Progenitor cell of endocrine pancreas (in vitro differentiated cells): ENCODE data around the gene CIAPIN1. TPM values are rescaled to one million over a fixed set of nuclear protein-coding genes. Genes with fewer than 3 reads are reported as not detected.

Source experiments
- DNase-seq: peaks from one replicate; pipeline ENCODE4 v3.0.0; 2021; ENCODE audit warnings: low spot score; ENCODE audit not compliant: unreplicated experiment
- H3K27ac Mint-ChIP-seq: 2 replicates; pipeline ENCODE4 v1.8.0; 2021; ENCODE audit warnings: mild to moderate bottlenecking, moderate library complexity, mixed read lengths
- H3K27me3 Mint-ChIP-seq: 2 replicates; pipeline ENCODE4 v1.8.0; 2021; ENCODE audit warnings: mixed read lengths
- H3K36me3 Mint-ChIP-seq: 2 replicates; pipeline ENCODE4 v1.8.0; 2022; ENCODE audit warnings: mixed read lengths; ENCODE audit not compliant: insufficient read depth
- H3K4me1 Mint-ChIP-seq: 2 replicates; pipeline ENCODE4 v1.8.0; 2021; ENCODE audit warnings: low read depth, mixed read lengths
- H3K4me3 Mint-ChIP-seq: 2 replicates; pipeline ENCODE4 v1.8.0; 2021; ENCODE audit warnings: low read depth, mild to moderate bottlenecking, moderate library complexity, mixed read lengths
- H3K9me3 Mint-ChIP-seq: 2 replicates; pipeline ENCODE4 v1.8.0; 2021; ENCODE audit warnings: low read depth, mixed read lengths
- total RNA-seq: library from RNA; stranded (reverse); gene quantifications from 2 replicates; pipeline ENCODE4 v1.2.1, GENCODE V29; 2021
- TF ChIP-seq, protein P1 (sequence below): fragments of 200-600 bp; sonication (generic); IDR thresholded peaks from one replicate; pipeline ENCODE4 v1.5.0; 2021; ENCODE audit warnings: antibody characterized with exemption, mild to moderate bottlenecking; ENCODE audit not compliant: unreplicated experiment

Gene CIAPIN1
- total RNA-seq, 1 donor from 2014 or later: 79.3 TPM

DNA sequence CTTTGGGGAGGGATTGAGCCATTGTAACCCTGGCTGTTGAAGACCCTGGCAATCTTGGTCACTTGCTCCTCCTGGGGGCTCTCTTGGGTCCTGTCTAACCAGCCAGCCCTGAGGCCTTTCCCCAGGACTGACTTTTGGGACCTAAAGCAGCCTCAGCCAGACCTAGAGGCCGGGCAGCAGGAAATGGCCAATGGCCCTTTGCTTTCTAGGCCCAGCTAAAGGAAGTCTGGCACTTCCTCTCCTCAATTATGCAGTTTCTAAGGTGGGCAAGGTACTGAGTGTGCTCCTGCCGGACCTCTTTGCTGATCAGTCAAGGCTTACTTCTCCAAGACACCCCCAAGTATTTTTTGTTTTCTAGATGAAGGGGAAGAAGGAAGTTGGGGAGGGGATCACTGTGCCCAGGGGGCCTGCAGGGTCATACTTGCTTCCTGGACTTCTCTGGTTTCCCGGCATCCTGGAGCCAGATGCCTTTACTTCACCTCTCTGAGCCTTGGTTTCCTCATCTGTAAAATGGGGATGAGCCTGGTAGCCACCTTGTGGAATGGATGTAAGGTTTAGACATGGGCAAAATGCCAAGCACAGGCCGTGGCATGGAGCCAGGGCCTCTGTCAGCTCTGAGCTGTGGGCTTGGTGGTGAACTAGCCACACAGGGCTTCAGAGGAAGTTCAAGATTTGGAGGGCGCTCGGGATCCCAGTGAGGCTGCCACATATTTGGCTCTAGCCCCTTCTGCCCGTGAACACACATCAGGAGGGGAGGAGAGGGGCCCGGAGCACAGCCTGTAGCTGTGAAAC lies 66.3 kb downstream of the CIAPIN1 start:
- DNase-seq: no peak
- TF ChIP-seq, protein P1, sequence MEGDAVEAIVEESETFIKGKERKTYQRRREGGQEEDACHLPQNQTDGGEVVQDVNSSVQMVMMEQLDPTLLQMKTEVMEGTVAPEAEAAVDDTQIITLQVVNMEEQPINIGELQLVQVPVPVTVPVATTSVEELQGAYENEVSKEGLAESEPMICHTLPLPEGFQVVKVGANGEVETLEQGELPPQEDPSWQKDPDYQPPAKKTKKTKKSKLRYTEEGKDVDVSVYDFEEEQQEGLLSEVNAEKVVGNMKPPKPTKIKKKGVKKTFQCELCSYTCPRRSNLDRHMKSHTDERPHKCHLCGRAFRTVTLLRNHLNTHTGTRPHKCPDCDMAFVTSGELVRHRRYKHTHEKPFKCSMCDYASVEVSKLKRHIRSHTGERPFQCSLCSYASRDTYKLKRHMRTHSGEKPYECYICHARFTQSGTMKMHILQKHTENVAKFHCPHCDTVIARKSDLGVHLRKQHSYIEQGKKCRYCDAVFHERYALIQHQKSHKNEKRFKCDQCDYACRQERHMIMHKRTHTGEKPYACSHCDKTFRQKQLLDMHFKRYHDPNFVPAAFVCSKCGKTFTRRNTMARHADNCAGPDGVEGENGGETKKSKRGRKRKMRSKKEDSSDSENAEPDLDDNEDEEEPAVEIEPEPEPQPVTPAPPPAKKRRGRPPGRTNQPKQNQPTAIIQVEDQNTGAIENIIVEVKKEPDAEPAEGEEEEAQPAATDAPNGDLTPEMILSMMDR: no peak
- no peaks in the 10 kb centered on the region for H3K27me3 Mint-ChIP-seq
- peaks cover 8% of the 10 kb centered on the region for H3K4me1 Mint-ChIP-seq
- H3K9me3 Mint-ChIP-seq: no peaks in the 10 kb centered on the region
- H3K36me3 Mint-ChIP-seq: no peaks in the 10 kb centered on the region
- H3K27ac Mint-ChIP-seq: no peak overlapping the region
- no peak overlapping the region for H3K4me3 Mint-ChIP-seq

DNA sequence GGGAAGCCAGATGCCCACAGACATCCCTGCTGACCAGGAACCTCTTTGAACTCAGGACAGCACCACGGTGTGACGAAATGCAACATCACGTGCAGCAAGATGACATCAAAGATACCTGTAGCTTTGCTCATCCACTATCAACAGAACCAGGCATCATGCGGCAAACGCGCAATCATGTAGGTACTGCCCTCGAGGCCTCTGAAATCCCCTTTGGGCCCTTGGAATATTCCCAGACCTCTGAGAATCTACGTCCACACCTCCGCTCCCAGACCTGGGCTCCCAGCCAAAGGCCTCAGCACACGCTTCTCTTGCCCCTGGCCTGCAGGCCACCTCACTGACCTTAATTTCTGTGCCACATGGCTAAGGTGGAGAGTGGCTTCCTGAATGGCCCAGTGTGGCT lies 67.6 kb downstream of the CIAPIN1 start:
- H3K27ac Mint-ChIP-seq: no peak overlapping the region
- TF ChIP-seq, protein P1: no peak
- no peaks in the 10 kb centered on the region for H3K36me3 Mint-ChIP-seq

More for the DNA sequence above, 67.6 kb downstream of the CIAPIN1 start:
- Mint-ChIP-seq H3K4me3 (no peak overlapping the region), H3K4me1 (peaks cover 8% of the 10 kb centered on the region), H3K9me3 (no peaks in the 10 kb centered on the region), H3K27me3 (no peaks in the 10 kb centered on the region)
- DNase-seq: no peak

Other genes starting within 250 kb of the CIAPIN1 start
- gene ARL2BP, start 202.1 kb downstream of the CIAPIN1 start, total RNA-seq: 40.7 and 43.0 TPM in 2 replicates
- 1.6 and 2.9 TPM in 2 replicates for gene PLLP, start 162.7 kb downstream of the CIAPIN1 start, total RNA-seq
- gene CCL22, start 88.6 kb downstream of the CIAPIN1 start, total RNA-seq: not detected in 2 replicates
- gene CX3CL1, start 74.9 kb downstream of the CIAPIN1 start, total RNA-seq: 0.53 and 0.74 TPM in 2 replicates
- gene CCL17, start 42.6 kb downstream of the CIAPIN1 start, total RNA-seq: not detected in 2 replicates
- gene COQ9, start 94 bp upstream of the CIAPIN1 start, total RNA-seq: 70.2 and 74.5 TPM in 2 replicates
- 68.5 and 69.6 TPM in 2 replicates for gene POLR2C, start 15.3 kb upstream of the CIAPIN1 start, total RNA-seq
- 35.0 and 38.6 TPM in 2 replicates for gene DOK4, start 39.1 kb upstream of the CIAPIN1 start, total RNA-seq
- 15.6 and 16.9 TPM in 2 replicates for gene CCDC102A, start 89.2 kb upstream of the CIAPIN1 start, total RNA-seq
- gene ADGRG5, start 95.3 kb upstream of the CIAPIN1 start, total RNA-seq: 1.6 and 1.9 TPM in 2 replicates
- gene ADGRG1, start 181.2 kb upstream of the CIAPIN1 start, total RNA-seq: 19.7 and 26.2 TPM in 2 replicates
- gene ADGRG3, start 220.9 kb upstream of the CIAPIN1 start, total RNA-seq: not detected in 2 replicates
- gene DRC7, start 247.4 kb upstream of the CIAPIN1 start, total RNA-seq: 5.6 and 6.8 TPM in 2 replicates